ENCODE measurements around the gene RASGRF1.
A peak's percentile ranks its signal among the peaks of the same experiment; 100 is the strongest.
"Not testable (repeated sequence)": the region's sequence is repeated elsewhere in the genome, so short reads cannot be mapped to it uniquely, and the experiment has no call there.

The RASGRF1 gene

DNA sequence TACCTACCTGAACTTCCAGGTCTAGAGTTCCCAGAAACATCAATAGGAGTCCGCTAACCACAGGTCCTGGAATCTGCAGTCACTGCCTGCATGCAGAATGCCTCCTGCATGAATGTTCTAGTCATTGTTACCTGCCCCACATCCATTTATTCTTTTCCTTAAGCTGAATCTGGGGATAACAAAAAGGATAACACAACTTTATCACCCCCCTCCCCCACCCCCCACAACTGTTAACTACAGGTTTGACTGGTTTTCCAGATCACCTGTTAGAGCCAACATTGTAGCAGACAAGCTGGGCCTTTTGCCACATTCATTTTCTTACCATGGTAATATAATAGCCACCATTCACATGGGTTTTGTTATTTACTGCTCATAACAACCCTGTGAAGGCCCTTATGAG is 141.1 kb downstream of the RASGRF1 start:
- ATAC-seq = no peak

- ATAC-seq = no peak
Observed at GRCh38 chr15:78947506-78947905, 143.1 kb downstream of the RASGRF1 start.

DNA sequence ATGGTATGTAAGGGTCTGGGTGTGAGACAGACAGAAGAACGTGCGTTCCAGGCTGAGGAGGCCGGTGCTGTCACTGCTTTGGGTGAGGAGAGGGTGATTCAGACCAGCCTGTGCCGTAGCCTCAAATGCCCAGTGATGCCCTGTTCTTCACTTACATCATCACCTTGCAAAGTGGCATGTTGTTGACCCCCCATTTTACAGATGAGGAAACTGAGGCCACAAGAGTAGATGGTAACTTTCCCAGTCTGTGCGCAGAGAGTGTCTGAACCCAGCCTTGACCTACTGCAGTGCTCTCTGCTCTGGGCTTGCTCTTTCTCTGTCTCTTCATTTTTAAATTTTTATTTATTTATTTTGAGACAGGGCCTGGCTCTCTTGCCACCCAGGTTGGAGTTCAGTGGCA is 144.1 kb downstream of the RASGRF1 start:
- ATAC-seq = no peak

- ATAC-seq = peak; percentile 74 to 75
Observed at GRCh38 chr15:78944669-78945407, 145.7 kb downstream of the RASGRF1 start, which contains the start of gene CTSH. Gene CTSH (minus strand): TSS chr15:78945046. CDS start chr15:78944981, 65 bp downstream.

DNA sequence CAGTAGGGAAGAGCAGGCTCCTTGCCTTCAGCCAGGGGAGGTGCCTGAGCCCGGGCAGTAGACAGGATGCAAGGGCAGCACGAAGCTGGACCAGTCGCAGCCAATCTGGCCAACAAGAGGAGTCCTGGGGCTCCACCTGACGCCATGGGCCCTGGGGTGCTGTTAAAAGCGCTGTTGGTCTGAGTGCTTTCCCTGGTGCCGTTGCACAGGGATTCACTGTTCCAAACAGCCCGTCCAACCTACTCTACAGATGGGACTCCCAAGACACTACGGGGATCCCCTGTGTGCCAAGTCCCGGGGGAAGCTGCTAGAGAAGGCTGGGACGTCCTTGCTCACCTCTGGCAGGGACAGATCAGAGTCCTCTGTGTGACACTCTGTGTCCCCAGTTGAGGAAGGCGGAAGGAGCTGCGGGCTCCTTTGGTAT is 146.4 kb downstream of the RASGRF1 start:
- ATAC-seq = no peak

- ATAC-seq = no peak
Observed at GRCh38 chr15:78943692-78944091, 146.9 kb downstream of the RASGRF1 start.

- no peak for ATAC-seq
Observed at GRCh38 chr15:78942741-78943140, 147.8 kb downstream of the RASGRF1 start.

- peak; percentile 26 to 50 for ATAC-seq
Observed at GRCh38 chr15:78938658-78939488, 151.7 kb downstream of the RASGRF1 start.

- no peak for ATAC-seq
Observed at GRCh38 chr15:78937132-78937739, 153.3 kb downstream of the RASGRF1 start.

GRCh38 chr15:78934655-78935023 is 155.9 kb downstream of the RASGRF1 start:
- no peak for ATAC-seq

- no peak for ATAC-seq
Observed at GRCh38 chr15:78933823-78934654, 156.5 kb downstream of the RASGRF1 start.

- ATAC-seq = no peak
Observed at GRCh38 chr15:78933187-78933822, 157.3 kb downstream of the RASGRF1 start.

GRCh38 chr15:78932258-78932808 is 158.2 kb downstream of the RASGRF1 start:
- no peak for ATAC-seq

- no peak for ATAC-seq
Observed at GRCh38 chr15:78931439-78932257, 158.9 kb downstream of the RASGRF1 start.

GRCh38 chr15:78930577-78931388 is 159.8 kb downstream of the RASGRF1 start:
- ATAC-seq = peak in 1 of 2 donors; percentile 22

- no peak for ATAC-seq
Observed at GRCh38 chr15:78929536-78930264, 160.9 kb downstream of the RASGRF1 start.

DNA sequence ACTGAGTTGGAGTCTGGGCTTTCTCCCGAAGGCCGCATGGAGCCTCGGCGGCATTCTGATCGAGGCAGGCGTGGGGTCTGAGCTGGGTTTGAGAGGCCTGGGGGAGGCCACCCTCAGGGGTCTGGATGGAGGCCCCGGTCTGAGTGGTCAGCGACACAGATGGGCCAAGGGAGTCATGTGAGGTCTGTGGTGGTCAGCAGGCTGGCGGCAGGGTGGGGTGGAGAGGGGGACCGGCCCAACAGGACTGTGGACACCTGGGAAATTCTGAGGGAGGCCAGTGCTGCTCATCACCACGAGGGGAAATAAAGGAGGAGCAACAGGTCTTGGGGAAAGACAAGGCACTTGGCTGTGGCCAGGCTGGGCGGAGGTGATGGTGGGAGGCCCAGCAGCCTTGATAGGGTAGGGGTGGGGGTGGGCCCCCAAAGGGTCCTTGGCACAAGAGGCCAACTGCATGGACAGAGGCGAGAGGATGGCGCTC is 161.9 kb downstream of the RASGRF1 start:
- no peak for ATAC-seq

- not testable (repeated sequence) for ATAC-seq
Observed at GRCh38 chr15:78928176-78928575, 162.4 kb downstream of the RASGRF1 start.
